Caco-2 (cell line): Measurements from ENCODE around the gene TNRC6C. TPM values are rescaled to one million over a fixed set of nuclear protein-coding genes. Genes with fewer than 3 reads are reported as not detected.

ENCODE experiments used
- BruUV-seq: library from RNA; stranded (reverse); fragments of 400-500 nt; replicated peaks from 2 replicates; lab custom pipeline; 2021; lab: Mats Ljungman, UMichigan
- CTCF ChIA-PET: fragments of 300-600 bp; sonication (Branson Sonifier 250); formaldehyde crosslinking; loops from one replicate; lab custom pipeline; 2022; ENCODE audit warnings: antibody characterized with exemption; lab: Charles Lee
- POLR2A ChIA-PET: fragments of 300-600 bp; sonication (Branson Sonifier 250); formaldehyde crosslinking; loops from one replicate; lab custom pipeline; 2022; ENCODE audit warnings: antibody characterized with exemption; lab: Charles Lee
- DNase-seq, 2 experiments: peaks; one replicate each; pipeline versions ENCODE4 v3.0.0 to v3.0.0-alpha.2; 2020 to 2022
- H3K27me3 ChIP-seq: replicated peaks from 2 replicates; pipeline ENCODE4 v1.6.0; 2011; ENCODE audit warnings: low read length; ENCODE audit not compliant: control insufficient read depth, insufficient read depth
- H3K36me3 ChIP-seq: 2 replicates; pipeline ENCODE4 v1.5.1; 2011; ENCODE audit warnings: low read length; ENCODE audit not compliant: control insufficient read depth, insufficient read depth
- H3K4me1 ChIP-seq: fragments of 250-450 bp; sonication (Bioruptor Pico); 2 replicates; pipeline ENCODE4 v1.5.1; 2020; ENCODE audit warnings: mild to moderate bottlenecking
- H3K4me3 ChIP-seq: 2 replicates; pipeline ENCODE4 v1.5.1; 2011; ENCODE audit warnings: low read depth, mild to moderate bottlenecking, control low read depth, low read length
- H3K9me3 ChIP-seq: fragments of 250-450 bp; sonication (Bioruptor Pico); 2 replicates; pipeline ENCODE4 v1.5.1; 2020; ENCODE audit warnings: mild to moderate bottlenecking, moderate library complexity
- H3K27ac Mint-ChIP-seq: one replicate; pipeline ENCODE4 v1.8.0; 2022; ENCODE audit warnings: mixed read lengths; ENCODE audit not compliant: unreplicated experiment
- H3K27me3 Mint-ChIP-seq: one replicate; pipeline ENCODE4 v1.8.0; 2022; ENCODE audit warnings: mixed read lengths; ENCODE audit not compliant: insufficient read depth, unreplicated experiment
- H3K36me3 Mint-ChIP-seq: one replicate; pipeline ENCODE4 v1.8.0; 2022; ENCODE audit warnings: mild to moderate bottlenecking, mixed read lengths; ENCODE audit not compliant: insufficient read depth, unreplicated experiment
- H3K4me1 Mint-ChIP-seq: one replicate; pipeline ENCODE4 v1.8.0; 2022; ENCODE audit warnings: low read depth, mixed read lengths; ENCODE audit not compliant: unreplicated experiment
- H3K4me3 Mint-ChIP-seq: one replicate; pipeline ENCODE4 v1.8.0; 2022; ENCODE audit warnings: mild to moderate bottlenecking, moderate library complexity, mixed read lengths; ENCODE audit not compliant: unreplicated experiment
- H3K9me3 Mint-ChIP-seq: one replicate; pipeline ENCODE4 v1.8.0; 2022; ENCODE audit warnings: mixed read lengths; ENCODE audit not compliant: unreplicated experiment
- CTCF ChIP-seq, 2 experiments: fragments of 200-600 bp in 1 of 2; IDR thresholded peaks; 1 replicate in 1 of 2; 2 replicates in 1 of 2; pipeline versions ENCODE4 v1.5.1 to v1.8.0; 2011 to 2022; ENCODE audit warnings: antibody characterized with exemption in 1 of 2, control low read depth in 1 of 2, inconsistent platforms in 1 of 2, low read depth in 1 of 2, low read length in 1 of 2, mild to moderate bottlenecking in 1 of 2, moderate library complexity in 1 of 2; ENCODE audit not compliant: insufficient read depth in 1 of 2, severe bottlenecking in 1 of 2, unreplicated experiment in 1 of 2
- intact Hi-C: fragments of 100-400 bp; cut with micrococcal nuclease; formaldehyde crosslinking; loops from one replicate; pipeline ENCODE4 v1.10.0; 2022; ENCODE audit not compliant: unreplicated experiment
- total RNA-seq: library from RNA; stranded (reverse); gene quantifications from 2 replicates; pipeline ENCODE4 v1.2.3, GENCODE V29; 2022

Gene TNRC6C
- total RNA-seq, 1 experiment from 2014 or later, result 17.9 TPM

GRCh38 chr17:78069695-78070094 lies 111.2 kb downstream of the TNRC6C start:
- H3K27me3 ChIP-seq, result no peaks in the 10 kb centered on the region
- H3K4me3 Mint-ChIP-seq, result no peak overlapping the region
- no peak overlapping the region for H3K4me3 ChIP-seq
- no peaks in the 10 kb centered on the region for H3K27me3 Mint-ChIP-seq
- no peaks in the 10 kb centered on the region for H3K9me3 ChIP-seq
- H3K9me3 Mint-ChIP-seq, result no peaks in the 10 kb centered on the region
- no peaks in the 10 kb centered on the region for H3K4me1 Mint-ChIP-seq
- no peaks in the 10 kb centered on the region for H3K4me1 ChIP-seq
- ChIA-PET CTCF (interaction anchor here (1.7 kb wide), 1 partner anchor 15 kb away, joined by 7 read pairs; no protein-coding TSS in a partner anchor), POLR2A (no interaction called here)
- DNase-seq, result no peak
- intact Hi-C loops, result no loop called here
- peaks cover 3% of the 10 kb centered on the region for H3K36me3 Mint-ChIP-seq
- no peak for TF ChIP-seq CTCF (IDR thresholded peaks at IDR 0.05; ENCODE audit: insufficient read depth in 1 of 2, low read depth in 1 of 2, low read length in 1 of 2, severe bottlenecking in 1 of 2, unreplicated experiment in 1 of 2)
- H3K27ac Mint-ChIP-seq, result no peak overlapping the region
- no TSS peak for BruUV-seq
- H3K36me3 ChIP-seq, result peaks cover 1% of the 10 kb centered on the region; the same call in 1 of the 2 replicates

GRCh38 chr17:78072961-78073360 lies 114.5 kb downstream of the TNRC6C start:
- H3K4me3 ChIP-seq, result no peak overlapping the region
- H3K36me3 ChIP-seq, result peaks cover 1% of the 10 kb centered on the region; the same call in 1 of the 2 replicates
- Mint-ChIP-seq H3K27ac (no peak overlapping the region), H3K36me3 (peaks cover 12% of the 10 kb centered on the region), H3K9me3 (no peaks in the 10 kb centered on the region), H3K4me1 (peaks cover 5% of the 10 kb centered on the region), H3K27me3 (no peaks in the 10 kb centered on the region), H3K4me3 (no peak overlapping the region)
- no peaks in the 10 kb centered on the region for H3K27me3 ChIP-seq
- H3K9me3 ChIP-seq, result no peaks in the 10 kb centered on the region
- BruUV-seq, result no TSS peak
- no peak for TF ChIP-seq CTCF (IDR thresholded peaks at IDR 0.05; ENCODE audit: insufficient read depth in 1 of 2, low read depth in 1 of 2, low read length in 1 of 2, severe bottlenecking in 1 of 2, unreplicated experiment in 1 of 2)
- H3K4me1 ChIP-seq, result no peaks in the 10 kb centered on the region
- ChIA-PET CTCF (no interaction called here), POLR2A (no interaction called here)
- DNase-seq, result no peak
- intact Hi-C loops, result no loop called here

- H3K27ac Mint-ChIP-seq, result no peak overlapping the region
- no peak for DNase-seq
- peaks cover 17% of the 10 kb centered on the region for H3K36me3 Mint-ChIP-seq
- CTCF ChIA-PET, result no interaction called here
- H3K9me3 Mint-ChIP-seq, result no peaks in the 10 kb centered on the region
- Histone ChIP-seq H3K27me3 (no peaks in the 10 kb centered on the region), H3K4me1 (no peaks in the 10 kb centered on the region), H3K36me3 (peaks cover 2% of the 10 kb centered on the region; the same call in 1 of the 2 replicates), H3K9me3 (no peaks in the 10 kb centered on the region), H3K4me3 (no peak overlapping the region)
- H3K4me3 Mint-ChIP-seq, result no peak overlapping the region
- no peak for TF ChIP-seq CTCF (IDR thresholded peaks at IDR 0.05; ENCODE audit: insufficient read depth in 1 of 2, low read depth in 1 of 2, low read length in 1 of 2, severe bottlenecking in 1 of 2, unreplicated experiment in 1 of 2)
- H3K4me1 Mint-ChIP-seq, result peaks cover 5% of the 10 kb centered on the region
- POLR2A ChIA-PET, result interaction anchor here (0.5 kb wide), 1 partner anchor 537 kb away, joined by 5 read pairs; no protein-coding TSS in a partner anchor
- no TSS peak for BruUV-seq
- intact Hi-C loops, result no loop called here
- H3K27me3 Mint-ChIP-seq, result no peaks in the 10 kb centered on the region
These were observed 116.5 kb downstream of the TNRC6C start for GRCh38 chr17:78075011-78075410.
